ENCODE measurements around the gene APOBEC3A.
"Not testable (repeated sequence)": the region's sequence is repeated elsewhere in the genome, so short reads cannot be mapped to it uniquely, and the experiment has no call there.

Gene APOBEC3A

GRCh38 chr22:38943882-38944281 lies 13.5 kb upstream of the APOBEC3A start:
- no peak for DNase-seq

GRCh38 chr22:38944653-38945052 lies 12.8 kb upstream of the APOBEC3A start:
- no peak for DNase-seq

- not testable (repeated sequence) for DNase-seq
Measured at GRCh38 chr22:38945706-38946338, 11.6 kb upstream of the APOBEC3A start.

GRCh38 chr22:38946771-38947170 lies 10.6 kb upstream of the APOBEC3A start:
- DNase-seq: no peak

GRCh38 chr22:38947321-38948140 lies 9.9 kb upstream of the APOBEC3A start:
- no peak for DNase-seq

- no peak for DNase-seq
Measured at GRCh38 chr22:38948181-38948940, 9.0 kb upstream of the APOBEC3A start.

- DNase-seq: no peak
Measured at GRCh38 chr22:38949889-38950405, 7.5 kb upstream of the APOBEC3A start.

GRCh38 chr22:38950527-38951295 lies 6.7 kb upstream of the APOBEC3A start:
- DNase-seq: no peak

GRCh38 chr22:38951734-38952133 lies 5.7 kb upstream of the APOBEC3A start:
- DNase-seq: no peak

GRCh38 chr22:38952281-38952993 lies 5.0 kb upstream of the APOBEC3A start:
- DNase-seq: no peak

- DNase-seq: no peak
Measured at GRCh38 chr22:38953091-38953490, 4.3 kb upstream of the APOBEC3A start.

- DNase-seq: no peak
Measured at GRCh38 chr22:38953577-38954413, 3.6 kb upstream of the APOBEC3A start.

GRCh38 chr22:38954414-38955043 lies 2.9 kb upstream of the APOBEC3A start:
- DNase-seq: no peak

- no peak for DNase-seq
Measured at GRCh38 chr22:38955250-38955905, 2.0 kb upstream of the APOBEC3A start.

- DNase-seq: no peak
Measured at GRCh38 chr22:38955926-38956325, 1.5 kb upstream of the APOBEC3A start.

GRCh38 chr22:38956551-38956950 lies 858 bp upstream of the APOBEC3A start:
- no peak for DNase-seq

GRCh38 chr22:38957808-38958650 lies 620 bp downstream of the APOBEC3A start:
- no peak for DNase-seq

- DNase-seq: not testable (repeated sequence)
Measured at GRCh38 chr22:38958651-38958943, 1.2 kb downstream of the APOBEC3A start.

- no peak for DNase-seq
Measured at GRCh38 chr22:38959590-38959989, 2.2 kb downstream of the APOBEC3A start.

All from effector CD4-positive, alpha-beta T cell (primary cell).